ENCODE measurements around the gene CFAP43. TPM values are rescaled to one million over a fixed set of nuclear protein-coding genes. Genes with fewer than 3 reads are reported as not detected.

CFAP43 gene
- total RNA-seq, 1 donor from 2014 or later, result 0.15 TPM

GRCh38 chr10:104235801-104236200 lies 3.6 kb upstream of the CFAP43 start:
- peaks cover 13% of the 10 kb centered on the region for H3K4me1 Mint-ChIP-seq (ENCODE audit: low read depth)
- peaks cover 37% of the 10 kb centered on the region for H3K27me3 Mint-ChIP-seq (ENCODE audit: low read depth)
- no peak for DNase-seq (ENCODE audit: low spot score)
- no peak overlapping the region for H3K4me3 Mint-ChIP-seq (ENCODE audit: unreplicated experiment)
- TF ChIP-seq CTCF (IDR thresholded peaks at IDR 0.05), result no peak
- peaks cover 3% of the 10 kb centered on the region for H3K9me3 Mint-ChIP-seq (ENCODE audit: low read depth)
- H3K27ac Mint-ChIP-seq (ENCODE audit: unreplicated experiment), result no peak overlapping the region
- H3K36me3 Mint-ChIP-seq (ENCODE audit: low read depth), result no peaks in the 10 kb centered on the region

DNA sequence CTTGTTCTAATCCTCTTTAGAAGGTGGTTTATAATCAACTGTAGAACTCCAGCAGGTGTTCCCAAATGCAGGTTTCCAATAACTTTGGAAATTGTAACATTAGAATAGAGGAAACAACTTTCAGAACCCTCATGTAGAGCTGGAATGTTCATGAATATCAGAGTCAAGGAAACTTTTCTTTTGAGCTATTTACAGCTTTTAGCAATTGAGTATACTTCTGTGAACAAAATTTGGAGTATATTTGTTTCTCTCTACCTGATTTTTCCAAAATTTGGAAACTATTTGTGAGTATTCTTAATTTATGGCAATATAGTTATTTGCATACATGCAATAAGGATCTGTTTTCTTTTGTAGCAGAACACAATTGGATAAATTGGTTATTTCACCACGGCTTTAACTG lies 2.8 kb upstream of the CFAP43 start:
- DNase-seq (ENCODE audit: low spot score), result no peak
- Mint-ChIP-seq H3K36me3 (ENCODE audit: low read depth) (no peaks in the 10 kb centered on the region), H3K4me3 (ENCODE audit: unreplicated experiment) (no peak overlapping the region)

DNA sequence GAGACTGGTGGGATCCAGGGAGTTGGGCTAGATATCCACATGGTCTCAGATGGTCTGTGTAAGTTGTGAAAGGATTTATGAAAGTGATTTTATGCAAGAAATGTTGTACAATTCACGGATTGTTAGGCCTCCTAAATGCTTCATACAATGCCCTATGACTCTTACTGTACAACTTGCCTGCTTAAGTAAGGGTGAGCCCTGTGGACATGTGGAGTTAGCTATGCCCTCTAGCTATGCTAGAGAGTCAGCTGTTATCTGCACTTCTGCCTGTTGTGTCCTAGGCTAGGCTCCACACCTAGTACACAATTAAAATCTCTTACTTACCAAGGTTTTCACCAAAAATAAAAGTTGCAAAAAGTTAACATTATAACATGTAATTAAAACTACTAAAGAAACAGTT lies 1.7 kb upstream of the CFAP43 start:
- TF ChIP-seq CTCF (IDR thresholded peaks at IDR 0.05), result no peak
- no peak for DNase-seq (ENCODE audit: low spot score)
- peaks cover 13% of the 10 kb centered on the region for H3K4me1 Mint-ChIP-seq (ENCODE audit: low read depth)
- peaks cover 31% of the 10 kb centered on the region for H3K27me3 Mint-ChIP-seq (ENCODE audit: low read depth)
- H3K4me3 Mint-ChIP-seq (ENCODE audit: unreplicated experiment), result no peak overlapping the region
- H3K27ac Mint-ChIP-seq (ENCODE audit: unreplicated experiment), result no peak overlapping the region
- no peaks in the 10 kb centered on the region for H3K36me3 Mint-ChIP-seq (ENCODE audit: low read depth)
- peaks cover 3% of the 10 kb centered on the region for H3K9me3 Mint-ChIP-seq (ENCODE audit: low read depth)

More for the DNA sequence above, 2.8 kb upstream of the CFAP43 start:
- H3K27me3 Mint-ChIP-seq (ENCODE audit: low read depth), result peaks cover 36% of the 10 kb centered on the region
- H3K9me3 Mint-ChIP-seq (ENCODE audit: low read depth), result peaks cover 3% of the 10 kb centered on the region
- peaks cover 13% of the 10 kb centered on the region for H3K4me1 Mint-ChIP-seq (ENCODE audit: low read depth)
- TF ChIP-seq CTCF (IDR thresholded peaks at IDR 0.05), result no peak
- H3K27ac Mint-ChIP-seq (ENCODE audit: unreplicated experiment), result no peak overlapping the region

GRCh38 chr10:104232613-104233102 lies 494 bp upstream of the CFAP43 start:
- Mint-ChIP-seq H3K27ac (ENCODE audit: unreplicated experiment) (no peak overlapping the region), H3K36me3 (ENCODE audit: low read depth) (no peaks in the 10 kb centered on the region), H3K27me3 (ENCODE audit: low read depth) (peaks cover 29% of the 10 kb centered on the region), H3K9me3 (ENCODE audit: low read depth) (peaks cover 3% of the 10 kb centered on the region), H3K4me3 (ENCODE audit: unreplicated experiment) (peak overlapping the region; percentile 80), H3K4me1 (ENCODE audit: low read depth) (peaks cover 13% of the 10 kb centered on the region)
- TF ChIP-seq CTCF (IDR thresholded peaks at IDR 0.05), result no peak
- DNase-seq (ENCODE audit: low spot score), result no peak

DNA sequence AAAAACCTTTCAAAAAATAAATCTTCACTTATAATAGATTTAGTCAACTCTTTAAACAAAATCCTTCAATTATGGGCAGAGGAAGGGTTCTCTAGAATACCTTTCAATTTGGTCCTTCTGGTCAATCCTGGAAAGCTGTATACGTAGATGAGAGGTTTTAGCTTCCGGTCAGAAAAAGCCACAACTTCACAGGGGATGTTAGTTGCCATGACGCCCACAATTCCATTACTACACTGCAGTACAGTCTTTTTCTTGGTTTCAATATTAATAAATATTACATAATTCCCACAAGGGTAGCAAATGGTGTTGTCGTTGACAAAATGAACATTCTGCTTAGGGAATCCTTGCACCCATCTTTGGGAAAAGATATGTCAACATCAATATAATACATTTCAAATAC lies 1.7 kb downstream of the CFAP43 start:
- no peak for TF ChIP-seq CTCF (IDR thresholded peaks at IDR 0.05)
- Mint-ChIP-seq H3K9me3 (ENCODE audit: low read depth) (peaks cover 3% of the 10 kb centered on the region), H3K27ac (ENCODE audit: unreplicated experiment) (no peak overlapping the region), H3K4me3 (ENCODE audit: unreplicated experiment) (no peak overlapping the region), H3K27me3 (ENCODE audit: low read depth) (peaks cover 19% of the 10 kb centered on the region), H3K36me3 (ENCODE audit: low read depth) (no peaks in the 10 kb centered on the region), H3K4me1 (ENCODE audit: low read depth) (peaks cover 13% of the 10 kb centered on the region)
- no peak for DNase-seq (ENCODE audit: low spot score)

Data from chondrocyte (in vitro differentiated cells).